ENCODE results near the gene GMDS.

The GMDS gene

GRCh38 chr6:1786455-1787453 is 458.7 kb downstream of the GMDS start:
- in situ Hi-C loops (cut with HindIII; ENCODE audit: low sequenced_read_pairs) = no loop called here

- in situ Hi-C loops (cut with HindIII; ENCODE audit: low sequenced_read_pairs) = no loop called here
Observed at GRCh38 chr6:1784422-1784884, 461.0 kb downstream of the GMDS start.

- in situ Hi-C loops (cut with HindIII; ENCODE audit: low sequenced_read_pairs) = no loop called here
Observed at GRCh38 chr6:1781817-1782184, 463.6 kb downstream of the GMDS start.

GRCh38 chr6:1781152-1781816 is 464.1 kb downstream of the GMDS start:
- in situ Hi-C loops (cut with HindIII; ENCODE audit: low sequenced_read_pairs) = no loop called here

GRCh38 chr6:1780251-1780867 is 465.0 kb downstream of the GMDS start:
- in situ Hi-C loops (cut with HindIII; ENCODE audit: low sequenced_read_pairs) = no loop called here

- in situ Hi-C loops (cut with HindIII; ENCODE audit: low sequenced_read_pairs) = no loop called here
Observed at GRCh38 chr6:1778686-1779235, 466.6 kb downstream of the GMDS start.

GRCh38 chr6:1777921-1778685 is 467.3 kb downstream of the GMDS start:
- in situ Hi-C loops (cut with HindIII; ENCODE audit: low sequenced_read_pairs) = no loop called here

GRCh38 chr6:1775441-1775840 is 470.0 kb downstream of the GMDS start:
- in situ Hi-C loops (cut with HindIII; ENCODE audit: low sequenced_read_pairs) = no loop called here

GRCh38 chr6:1774226-1774915 is 471.0 kb downstream of the GMDS start:
- in situ Hi-C loops (cut with HindIII; ENCODE audit: low sequenced_read_pairs) = no loop called here

GRCh38 chr6:1773700-1774099 is 471.7 kb downstream of the GMDS start:
- in situ Hi-C loops (cut with HindIII; ENCODE audit: low sequenced_read_pairs) = no loop called here

- in situ Hi-C loops (cut with HindIII; ENCODE audit: low sequenced_read_pairs) = no loop called here
Observed at GRCh38 chr6:1770968-1771723, 474.3 kb downstream of the GMDS start.

- in situ Hi-C loops (cut with HindIII; ENCODE audit: low sequenced_read_pairs) = no loop called here
Observed at GRCh38 chr6:1770435-1770843, 475.0 kb downstream of the GMDS start.

- in situ Hi-C loops (cut with HindIII; ENCODE audit: low sequenced_read_pairs) = no loop called here
Observed at GRCh38 chr6:1767481-1768246, 477.7 kb downstream of the GMDS start.

GRCh38 chr6:1766654-1767053 is 478.8 kb downstream of the GMDS start:
- in situ Hi-C loops (cut with HindIII; ENCODE audit: low sequenced_read_pairs) = no loop called here

- in situ Hi-C loops (cut with HindIII; ENCODE audit: low sequenced_read_pairs) = no loop called here
Observed at GRCh38 chr6:1765160-1765903, 480.1 kb downstream of the GMDS start.

- in situ Hi-C loops (cut with HindIII; ENCODE audit: low sequenced_read_pairs) = no loop called here
Observed at GRCh38 chr6:1764397-1764987, 480.9 kb downstream of the GMDS start.

GRCh38 chr6:1763404-1763803 is 482.0 kb downstream of the GMDS start:
- in situ Hi-C loops (cut with HindIII; ENCODE audit: low sequenced_read_pairs) = no loop called here
